Endothelial cell of hepatic sinusoid (primary cell): ENCODE results near the gene SCNN1G.
"Not testable (repeated sequence)": the region's sequence is repeated elsewhere in the genome, so short reads cannot be mapped to it uniquely, and the experiment has no call there.

Experiments
- in situ Hi-C: cut with HindIII; loops from 2 replicates; pipeline ENCODE4 v1.10.0; 2017; ENCODE audit warnings: low sequenced_read_pairs

Gene SCNN1G

GRCh38 chr16:23182679-23183542 is at the start of gene SCNN1G:
SCNN1G (plus strand) TSS chr16:23182745; CDS start chr16:23186272, 3,527 bp downstream.
- in situ Hi-C loops = no loop called here

- in situ Hi-C loops = no loop called here
Observed at GRCh38 chr16:23132775-23133463, 49.6 kb upstream of the SCNN1G start.

- in situ Hi-C loops = no loop called here
Observed at GRCh38 chr16:23134274-23134673, 48.3 kb upstream of the SCNN1G start.

GRCh38 chr16:23137256-23137655 is 45.3 kb upstream of the SCNN1G start:
- in situ Hi-C loops = no loop called here

- in situ Hi-C loops = no loop called here
Observed at GRCh38 chr16:23137818-23138217, 44.7 kb upstream of the SCNN1G start.

- in situ Hi-C loops = no loop called here
Observed at GRCh38 chr16:23140107-23140506, 42.4 kb upstream of the SCNN1G start.

GRCh38 chr16:23141033-23141432 is 41.5 kb upstream of the SCNN1G start:
- in situ Hi-C loops = no loop called here

- in situ Hi-C loops = no loop called here
Observed at GRCh38 chr16:23141500-23141899, 41.0 kb upstream of the SCNN1G start.

- in situ Hi-C loops = no loop called here
Observed at GRCh38 chr16:23141959-23142740, 40.4 kb upstream of the SCNN1G start.

GRCh38 chr16:23143391-23143790 is 39.2 kb upstream of the SCNN1G start:
- in situ Hi-C loops = no loop called here

- in situ Hi-C loops = not testable (repeated sequence)
Observed at GRCh38 chr16:23144393-23144792, 38.2 kb upstream of the SCNN1G start.

- in situ Hi-C loops = no loop called here
Observed at GRCh38 chr16:23145186-23145585, 37.4 kb upstream of the SCNN1G start.

GRCh38 chr16:23145608-23146007 is 36.9 kb upstream of the SCNN1G start:
- in situ Hi-C loops = no loop called here

GRCh38 chr16:23146877-23147601 is 35.5 kb upstream of the SCNN1G start:
- in situ Hi-C loops = no loop called here

GRCh38 chr16:23147666-23148065 is 34.9 kb upstream of the SCNN1G start:
- in situ Hi-C loops = no loop called here

- in situ Hi-C loops = no loop called here
Observed at GRCh38 chr16:23148166-23148512, 34.4 kb upstream of the SCNN1G start.

GRCh38 chr16:23148513-23149266 is 33.9 kb upstream of the SCNN1G start:
- in situ Hi-C loops = no loop called here

GRCh38 chr16:23149267-23149992 is 33.1 kb upstream of the SCNN1G start, which contains the start of gene USP31:
USP31 (minus strand) TSS chr16:23149452; CDS start chr16:23149270, 182 bp downstream.
- in situ Hi-C loops = no loop called here

- in situ Hi-C loops = loop anchor here (25.0 kb wide), 2 partner anchors 88 to 287 kb away; no protein-coding TSS in a partner anchor
Observed at GRCh38 chr16:23149993-23150364, 32.6 kb upstream of the SCNN1G start.
